SK-N-SH (cell line): ENCODE results near the gene HEPN1. TPM values are rescaled to one million over a fixed set of nuclear protein-coding genes. Genes with fewer than 3 reads are reported as not detected.

Experiments used
- CTCF ChIA-PET: fragments of 300-600, 350-600 bp; formaldehyde crosslinking; extraction: SDS; loops from one replicate; lab custom pipeline; 2021; lab: Yijun Ruan, JAX
- POLR2A ChIA-PET: fragments of 350-600 bp; sonication (Branson Sonifier 250); formaldehyde crosslinking; extraction: SDS; loops from one replicate; lab custom pipeline; 2020; ENCODE audit warnings: antibody characterized with exemption, inconsistent platforms; lab: Yijun Ruan, JAX
- DNase-seq: peaks from one replicate; pipeline ENCODE4 v3.0.0; 2012
- H2AFZ ChIP-seq: fragments of 200-600 bp; sonication (generic); 2 replicates; pipeline ENCODE4 v1.8.1; 2016; ENCODE audit warnings: antibody characterized with exemption, mild to moderate bottlenecking, low read depth
- H3F3A ChIP-seq: fragments of 200-600 bp; sonication (generic); replicated peaks from 2 replicates; pipeline ENCODE3; 2016; ENCODE audit warnings: antibody characterized with exemption, mild to moderate bottlenecking; ENCODE audit not compliant: insufficient read depth
- H3K27ac ChIP-seq, 2 experiments: fragments of 200-500 bp in 1 of 2; fragments of 200-600 bp in 1 of 2; sonication (Bioruptor generic) in 1 of 2; sonication (generic), shearing (Covaris generic) in 1 of 2; 2 replicates each; pipeline versions ENCODE4 v1.5.1 to v1.6.1; 2014 to 2016; ENCODE audit warnings: low read depth in 2 of 2, inconsistent platforms in 1 of 2, low read length in 1 of 2, mild to moderate bottlenecking in 1 of 2, mixed read lengths in 1 of 2
- H3K27me3 ChIP-seq: fragments of 200-600 bp; sonication (generic), shearing (Covaris generic); 2 replicates; pipeline ENCODE4 v1.6.1; 2016; ENCODE audit warnings: mixed run types; ENCODE audit not compliant: insufficient read depth
- H3K36me3 ChIP-seq, 2 experiments: fragments of 200-500 bp in 1 of 2; fragments of 200-600 bp in 1 of 2; sonication (Bioruptor generic) in 1 of 2; sonication (generic) in 1 of 2; replicated peaks in 1 of 2; 2 replicates each; pipeline versions ENCODE3 to v1.5.1; 2014 to 2016; ENCODE audit warnings: low read length in 1 of 2, mild to moderate bottlenecking in 1 of 2; ENCODE audit not compliant: insufficient read depth in 2 of 2, control insufficient read depth in 1 of 2
- H3K4me1 ChIP-seq, 2 experiments: fragments of 200-500 bp in 1 of 2; fragments of 200-600 bp in 1 of 2; sonication (Bioruptor generic) in 1 of 2; sonication (generic), shearing (Covaris generic) in 1 of 2; 2 replicates each; pipeline versions ENCODE4 v1.5.1 to v1.6.1; 2014 to 2016; ENCODE audit warnings: low read depth in 1 of 2, low read length in 1 of 2, mixed run types in 1 of 2; ENCODE audit not compliant: insufficient read depth in 2 of 2, control insufficient read depth in 1 of 2
- H3K4me2 ChIP-seq: fragments of 200-600 bp; sonication (generic), shearing (Covaris generic); 2 replicates; pipeline ENCODE4 v1.6.1; 2017; ENCODE audit warnings: mixed run types
- H3K4me3 ChIP-seq, 2 experiments: fragments of 200-500 bp in 1 of 2; fragments of 200-600 bp in 1 of 2; sonication (Bioruptor generic) in 1 of 2; sonication (generic), shearing (Covaris generic) in 1 of 2; 2 replicates each; pipeline versions ENCODE4 v1.5.1 to v1.8.1; 2014 to 2016; ENCODE audit warnings: low read depth in 2 of 2, inconsistent platforms in 1 of 2, low read length in 1 of 2, mild to moderate bottlenecking in 1 of 2, mixed read lengths in 1 of 2, moderate library complexity in 1 of 2
- H3K79me2 ChIP-seq: fragments of 200-600 bp; sonication (generic); 2 replicates; pipeline ENCODE4 v1.8.1; 2017; ENCODE audit warnings: mild to moderate bottlenecking; ENCODE audit not compliant: insufficient read depth
- H3K9ac ChIP-seq: fragments of 200-600 bp; sonication (generic); 2 replicates; pipeline ENCODE4 v1.6.1; 2017; ENCODE audit warnings: mixed run types
- H3K9me2 ChIP-seq: fragments of 200-600 bp; sonication (generic); 2 replicates; pipeline ENCODE4 v1.6.1; 2017; ENCODE audit warnings: mixed run types
- H3K9me3 ChIP-seq: fragments of 200-600 bp; sonication (generic); 2 replicates; pipeline ENCODE4 v1.6.1; 2017; ENCODE audit warnings: mixed run types, mild to moderate bottlenecking, moderate library complexity
- H4K20me1 ChIP-seq: fragments of 200-600 bp; sonication (generic); 2 replicates; pipeline ENCODE4 v1.6.1; 2017; ENCODE audit warnings: mild to moderate bottlenecking, mixed run types; ENCODE audit not compliant: insufficient read depth
- CHD2 ChIP-seq: fragments of 150-350 bp; IDR thresholded peaks from 2 replicates; pipeline ENCODE4 v1.6.1; 2018; ENCODE audit warnings: low read length; ENCODE audit not compliant: partially characterized antibody
- ELF1 ChIP-seq: IDR thresholded peaks from 2 replicates; pipeline ENCODE4 v1.4.0; 2012
- EZH2phosphoT487 ChIP-seq: fragments of 200-600 bp; sonication (generic); IDR thresholded peaks from 2 replicates; pipeline ENCODE4 v1.6.1; 2017; ENCODE audit warnings: low read depth, mixed run types, mild to moderate bottlenecking, antibody characterized with exemption, moderate library complexity, borderline replicate concordance
- FOXJ3 ChIP-seq: sonication (generic); formaldehyde crosslinking; IDR thresholded peaks from 2 replicates; pipeline ENCODE4 v1.5.1; 2020; ENCODE audit warnings: mild to moderate bottlenecking, missing genetic modification reagents
- FOXM1 ChIP-seq: IDR thresholded peaks from 2 replicates; pipeline ENCODE4 v1.4.0; 2012; ENCODE audit warnings: low read depth, mild to moderate bottlenecking
- MAX ChIP-seq: IDR thresholded peaks from 2 replicates; pipeline ENCODE4 v1.4.0; 2012; ENCODE audit warnings: low read depth
- MEF2A ChIP-seq: IDR thresholded peaks from 2 replicates; pipeline ENCODE4 v1.4.0; 2012; ENCODE audit warnings: low read depth, borderline replicate concordance
- NFIC ChIP-seq: IDR thresholded peaks from 2 replicates; pipeline ENCODE4 v1.4.0; 2012; ENCODE audit warnings: borderline replicate concordance
- NRF1 ChIP-seq: IDR thresholded peaks from 2 replicates; pipeline ENCODE4 v1.6.1; 2012; ENCODE audit warnings: low read depth, mild to moderate bottlenecking, low read length
- RAD21 ChIP-seq: IDR thresholded peaks from 2 replicates; pipeline ENCODE4 v1.6.1; 2012; ENCODE audit warnings: mild to moderate bottlenecking, low read length
- RCOR1 ChIP-seq: fragments of 150-350 bp; IDR thresholded peaks from 2 replicates; pipeline ENCODE4 v1.6.1; 2017; ENCODE audit warnings: antibody characterized with exemption, low read length
- RXRA ChIP-seq: IDR thresholded peaks from 2 replicates; pipeline ENCODE4 v1.4.0; 2012; ENCODE audit warnings: low read depth, mild to moderate bottlenecking, borderline replicate concordance
- YY1 ChIP-seq: IDR thresholded peaks from 2 replicates; pipeline ENCODE4 v1.4.0; 2012; ENCODE audit warnings: low read depth, mild to moderate bottlenecking
- WGBS: methylation state at CpG from one replicate; pipeline ENCODE4 v1.1.6; 2017; ENCODE audit warnings: low lambda C conversion rate; 5-methylcytosine and 5-hydroxymethylcytosine counted together
- polyA plus RNA-seq, 3 experiments: library from polyadenylated mRNA; depleted of rRNA; stranded (reverse); fragments of >200 nt; gene quantifications; 2 replicates each; pipeline ENCODE4 v1.2.3, GENCODE V29; 2012
- TF ChIP-seq, protein P1 (sequence below): IDR thresholded peaks from 2 replicates; pipeline ENCODE4; 2012
- TF ChIP-seq, protein P2 (sequence below): IDR thresholded peaks from 2 replicates; pipeline ENCODE4 v1.4.0; 2012; ENCODE audit warnings: low read depth, borderline replicate concordance
- TF ChIP-seq, protein P3 (sequence below): fragments of 200-600 bp; sonication (generic); IDR thresholded peaks from 2 replicates; pipeline ENCODE4 v1.6.1; 2017; ENCODE audit warnings: antibody characterized with exemption, mild to moderate bottlenecking, moderate library complexity

Gene HEPN1
- polyA plus RNA-seq, 1 of the 3 experiments (the other 2 are of a cell fraction): not detected

GRCh38 chr11:124938206-124938765 is 19.2 kb downstream of the HEPN1 start:
- Histone ChIP-seq H3K9ac (no peak overlapping the region), H2AFZ (no peak overlapping the region), H3K4me3 (no peak overlapping the region), H3K36me3 (no peaks in the 10 kb centered on the region), H3K9me3 (no peaks in the 10 kb centered on the region), H3K27me3 (no peaks in the 10 kb centered on the region), H3K79me2 (no peaks in the 10 kb centered on the region), H3K4me2 (no peak overlapping the region), H3K9me2 (no peaks in the 10 kb centered on the region), H3F3A (no peaks in the 10 kb centered on the region), H3K27ac (no peak overlapping the region), H3K4me1 (no peaks in the 10 kb centered on the region), H4K20me1 (no peaks in the 10 kb centered on the region)
- POLR2A ChIA-PET: no interaction called here
- CTCF ChIA-PET: interaction anchor here (0.9 kb wide), 1 partner anchor 72 kb away, joined by 3 read pairs; no protein-coding TSS in a partner anchor
- DNase-seq: no peak
- 50% methylated on average over 6 of the region's 6 CpGs for WGBS
- TF ChIP-seq RXRA: no peak
- TF ChIP-seq FOXM1: no peak
- TF ChIP-seq, protein P1, sequence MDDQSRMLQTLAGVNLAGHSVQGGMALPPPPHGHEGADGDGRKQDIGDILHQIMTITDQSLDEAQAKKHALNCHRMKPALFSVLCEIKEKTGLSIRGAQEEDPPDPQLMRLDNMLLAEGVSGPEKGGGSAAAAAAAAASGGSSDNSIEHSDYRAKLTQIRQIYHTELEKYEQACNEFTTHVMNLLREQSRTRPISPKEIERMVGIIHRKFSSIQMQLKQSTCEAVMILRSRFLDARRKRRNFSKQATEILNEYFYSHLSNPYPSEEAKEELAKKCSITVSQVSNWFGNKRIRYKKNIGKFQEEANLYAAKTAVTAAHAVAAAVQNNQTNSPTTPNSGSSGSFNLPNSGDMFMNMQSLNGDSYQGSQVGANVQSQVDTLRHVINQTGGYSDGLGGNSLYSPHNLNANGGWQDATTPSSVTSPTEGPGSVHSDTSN: no peak
- no peak for TF ChIP-seq CHD2
- no peak for TF ChIP-seq MEF2A

DNA sequence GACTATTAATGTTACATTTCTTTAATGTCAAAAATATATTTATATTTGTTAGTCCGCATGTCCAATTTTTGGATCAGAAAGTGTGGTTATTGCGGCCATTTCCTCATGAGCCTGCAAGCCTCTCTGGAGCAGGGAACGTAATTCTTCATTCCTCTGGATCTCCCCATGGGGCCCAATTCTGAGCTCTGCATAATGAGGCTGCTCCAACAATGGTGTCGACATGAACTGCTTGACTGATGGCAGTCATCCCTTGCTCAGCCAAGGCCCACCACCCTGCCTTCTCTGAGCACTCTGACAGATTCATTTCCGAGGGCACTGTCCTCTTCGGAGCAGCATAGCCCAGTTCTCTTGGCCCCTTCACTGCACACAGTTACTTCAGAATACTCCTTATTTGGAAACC is 19.9 kb downstream of the HEPN1 start:
- ChIA-PET POLR2A (no interaction called here), CTCF (no interaction called here)
- Histone ChIP-seq H3F3A (no peaks in the 10 kb centered on the region), H3K27ac (no peak overlapping the region), H3K9ac (no peak overlapping the region), H3K4me1 (no peaks in the 10 kb centered on the region), H3K9me2 (no peaks in the 10 kb centered on the region), H4K20me1 (no peaks in the 10 kb centered on the region), H3K4me2 (no peak overlapping the region), H3K4me3 (no peak overlapping the region), H3K27me3 (no peaks in the 10 kb centered on the region), H3K79me2 (no peaks in the 10 kb centered on the region), H2AFZ (no peak overlapping the region), H3K36me3 (no peaks in the 10 kb centered on the region), H3K9me3 (no peaks in the 10 kb centered on the region)
- TF ChIP-seq RAD21 (no peak), RCOR1 (no peak), EZH2phosphoT487 (no peak), NFIC (no peak)
- DNase-seq: no peak
- 80% methylated on average over 6 of the region's 6 CpGs for WGBS

DNA sequence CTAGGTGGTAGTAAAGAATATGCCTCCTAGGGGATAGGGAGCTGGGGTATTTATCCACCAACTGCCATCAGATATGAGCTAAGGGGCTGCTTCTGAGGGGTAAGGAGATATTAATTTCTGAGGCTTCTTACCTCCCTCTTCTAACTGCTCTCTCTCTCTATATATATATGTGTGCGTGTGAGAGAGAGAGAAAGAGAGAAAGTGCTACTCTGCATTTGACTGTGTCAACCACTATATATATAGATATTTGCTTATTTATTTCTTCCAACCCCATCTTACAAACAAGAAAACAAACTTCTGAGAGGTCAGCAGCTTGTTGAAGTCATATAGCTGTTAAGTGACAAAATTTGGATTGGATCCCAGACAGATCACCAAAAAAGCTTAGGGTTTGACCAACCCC is 22.7 kb downstream of the HEPN1 start:
- DNase-seq: no peak
- ChIA-PET POLR2A (interaction anchor here (2.2 kb wide), 1 partner anchor 12 kb away, joined by 6 read pairs; the partner anchor contains the start of gene CCDC15), CTCF (interaction anchor here (0.7 to 2.4 kb wide), 3 partner anchors 75 to 463 kb away, joined by 3 to 9 read pairs (median 5); no protein-coding TSS in a partner anchor)
- no peak overlapping the region for H3K4me2 ChIP-seq
- no peaks in the 10 kb centered on the region for H3K4me1 ChIP-seq
- no peak overlapping the region for H3K27ac ChIP-seq
- no peaks in the 10 kb centered on the region for H3K79me2 ChIP-seq
- H3F3A ChIP-seq: no peaks in the 10 kb centered on the region
- H3K9me2 ChIP-seq: no peaks in the 10 kb centered on the region
- H3K4me3 ChIP-seq: no peak overlapping the region
- H3K9me3 ChIP-seq: no peaks in the 10 kb centered on the region
- no peak overlapping the region for H2AFZ ChIP-seq
- WGBS: 88% methylated on average over 1 of the region's 1 CpG
- H4K20me1 ChIP-seq: no peaks in the 10 kb centered on the region
- H3K36me3 ChIP-seq: no peaks in the 10 kb centered on the region
- no peaks in the 10 kb centered on the region for H3K27me3 ChIP-seq
- no peak overlapping the region for H3K9ac ChIP-seq
- TF ChIP-seq FOXJ3 (CRISPR knock-in tag) (no peak), NFIC (no peak), EZH2phosphoT487 (no peak), NRF1 (no peak), ELF1 (no peak), YY1 (no peak), MAX (no peak)
- TF ChIP-seq, protein P2, sequence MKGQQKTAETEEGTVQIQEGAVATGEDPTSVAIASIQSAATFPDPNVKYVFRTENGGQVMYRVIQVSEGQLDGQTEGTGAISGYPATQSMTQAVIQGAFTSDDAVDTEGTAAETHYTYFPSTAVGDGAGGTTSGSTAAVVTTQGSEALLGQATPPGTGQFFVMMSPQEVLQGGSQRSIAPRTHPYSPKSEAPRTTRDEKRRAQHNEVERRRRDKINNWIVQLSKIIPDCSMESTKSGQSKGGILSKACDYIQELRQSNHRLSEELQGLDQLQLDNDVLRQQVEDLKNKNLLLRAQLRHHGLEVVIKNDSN: no peak
- TF ChIP-seq, protein P3, sequence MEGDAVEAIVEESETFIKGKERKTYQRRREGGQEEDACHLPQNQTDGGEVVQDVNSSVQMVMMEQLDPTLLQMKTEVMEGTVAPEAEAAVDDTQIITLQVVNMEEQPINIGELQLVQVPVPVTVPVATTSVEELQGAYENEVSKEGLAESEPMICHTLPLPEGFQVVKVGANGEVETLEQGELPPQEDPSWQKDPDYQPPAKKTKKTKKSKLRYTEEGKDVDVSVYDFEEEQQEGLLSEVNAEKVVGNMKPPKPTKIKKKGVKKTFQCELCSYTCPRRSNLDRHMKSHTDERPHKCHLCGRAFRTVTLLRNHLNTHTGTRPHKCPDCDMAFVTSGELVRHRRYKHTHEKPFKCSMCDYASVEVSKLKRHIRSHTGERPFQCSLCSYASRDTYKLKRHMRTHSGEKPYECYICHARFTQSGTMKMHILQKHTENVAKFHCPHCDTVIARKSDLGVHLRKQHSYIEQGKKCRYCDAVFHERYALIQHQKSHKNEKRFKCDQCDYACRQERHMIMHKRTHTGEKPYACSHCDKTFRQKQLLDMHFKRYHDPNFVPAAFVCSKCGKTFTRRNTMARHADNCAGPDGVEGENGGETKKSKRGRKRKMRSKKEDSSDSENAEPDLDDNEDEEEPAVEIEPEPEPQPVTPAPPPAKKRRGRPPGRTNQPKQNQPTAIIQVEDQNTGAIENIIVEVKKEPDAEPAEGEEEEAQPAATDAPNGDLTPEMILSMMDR: no peak
- TF ChIP-seq, all 33 proteins: peak for 0
